GM23338 (cell line): ENCODE measurements around the gene CIRBP. TPM values are rescaled to one million over a fixed set of nuclear protein-coding genes. Genes with fewer than 3 reads are reported as not detected.

ENCODE experiments used
- CTCF ChIP-seq, 2 experiments: fragments of 200-600 bp in 1 of 2; sonication (generic) in 1 of 2; conservative IDR thresholded peaks; 2 replicates each; pipeline versions ENCODE4 v1.5.1 to v1.6.1; 2016 to 2017; ENCODE audit warnings: antibody characterized with exemption in 2 of 2, low read depth in 2 of 2, mild to moderate bottlenecking in 2 of 2, moderate library complexity in 1 of 2
- ETS1 ChIP-seq: IDR thresholded peaks from 2 replicates; pipeline ENCODE4 v1.6.1; 2016; ENCODE audit warnings: antibody characterized with exemption
- JUNB ChIP-seq: IDR thresholded peaks from one replicate; pipeline ENCODE4 v1.6.1; 2016; ENCODE audit warnings: antibody characterized with exemption; ENCODE audit not compliant: unreplicated experiment
- NANOG ChIP-seq: IDR thresholded peaks from 2 replicates; pipeline ENCODE4 v1.6.1; 2016; ENCODE audit warnings: antibody characterized with exemption, borderline replicate concordance
- ZNF462 ChIP-seq: fragments of 250-450 bp; sonication (Bioruptor Pico); IDR thresholded peaks from 2 replicates; pipeline ENCODE4 v1.5.0; 2020; ENCODE audit warnings: mild to moderate bottlenecking, moderate library complexity
- polyA plus RNA-seq: library from polyadenylated mRNA; unstranded; fragments of >200 nt; fragmentation: Nextera tagmentation; extraction: Ambion mirVana; gene quantifications from 2 replicates; pipeline ENCODE4 v1.2.1, GENCODE V29; 2016
- total RNA-seq: library from RNA; depleted of rRNA; stranded (reverse); fragments of >200 nt; shearing (Covaris generic); gene quantifications from 2 replicates; pipeline ENCODE4 v1.2.3, GENCODE V29; 2014

Gene CIRBP
- total and polyA plus RNA-seq, 2 experiments from 2014 or later, result 153 to 202 TPM

GRCh38 chr19:1234051-1234954 lies 34.8 kb upstream of the CIRBP start (continued):
- no peak for TF ChIP-seq ZNF462 (CRISPR knock-in tag)
- TF ChIP-seq ETS1, result no peak
- TF ChIP-seq CTCF (conservative IDR thresholded peaks at IDR 0.05; ENCODE audit: low read depth in 2 of 2), result no peak
- no peak for TF ChIP-seq JUNB
- no peak for TF ChIP-seq NANOG
